Karpas-422 (cell line): Measurements from ENCODE around the gene UGT1A1. TPM values are rescaled to one million over a fixed set of nuclear protein-coding genes. Genes with fewer than 3 reads are reported as not detected.

Experiments used
- DNase-seq: peaks from one replicate; pipeline ENCODE4 v3.0.0-alpha.2; 2015
- H2AFZ ChIP-seq: fragments of 200-600 bp; sonication (generic); 2 replicates; pipeline ENCODE4 v1.6.1; 2014; ENCODE audit warnings: antibody characterized with exemption, low read length, mixed read lengths
- H3K27ac ChIP-seq: fragments of 200-600 bp; sonication (generic); 2 replicates; pipeline ENCODE4 v1.5.1; 2014; ENCODE audit warnings: mild to moderate bottlenecking, low read length, moderate library complexity
- H3K27me3 ChIP-seq: fragments of 200-600 bp; sonication (generic); 2 replicates; pipeline ENCODE4 v1.6.1; 2014; ENCODE audit warnings: low read length, mixed read lengths
- H3K36me3 ChIP-seq: fragments of 200-600 bp; sonication (generic); 2 replicates; pipeline ENCODE4 v1.6.1; 2014; ENCODE audit warnings: low read length, mixed read lengths; ENCODE audit not compliant: insufficient read depth
- H3K4me1 ChIP-seq: fragments of 200-600 bp; sonication (generic); 2 replicates; pipeline ENCODE4 v1.6.1; 2014; ENCODE audit warnings: mild to moderate bottlenecking, low read length, mixed read lengths
- H3K4me2 ChIP-seq: fragments of 200-600 bp; sonication (generic); 2 replicates; pipeline ENCODE4 v1.6.1; 2014; ENCODE audit warnings: low read length, low read depth, mild to moderate bottlenecking; ENCODE audit not compliant: poor library complexity, severe bottlenecking
- H3K4me3 ChIP-seq: fragments of 200-600 bp; sonication (generic); 2 replicates; pipeline ENCODE4 v1.5.1; 2014; ENCODE audit warnings: mild to moderate bottlenecking, antibody characterized with exemption, low read length, mixed read lengths
- H3K79me2 ChIP-seq: fragments of 200-600 bp; sonication (generic); 2 replicates; pipeline ENCODE4 v1.6.1; 2014; ENCODE audit warnings: mild to moderate bottlenecking, low read length, mixed read lengths
- H3K9ac ChIP-seq: fragments of 200-600 bp; sonication (generic); 2 replicates; pipeline ENCODE4 v1.6.0; 2014; ENCODE audit warnings: low read length
- H3K9me2 ChIP-seq: fragments of 200-600 bp; sonication (generic), shearing (Covaris generic); replicated peaks from 2 replicates; pipeline ENCODE4 v1.6.0; 2014; ENCODE audit warnings: mild to moderate bottlenecking, low read length, moderate library complexity; ENCODE audit not compliant: insufficient read depth
- H3K9me3 ChIP-seq: fragments of 300-700, 200-600 bp; sonication (generic); 2 replicates; pipeline ENCODE4 v1.6.1; 2014; ENCODE audit warnings: low read length, mixed read lengths
- H4K20me1 ChIP-seq: fragments of 200-600 bp; sonication (generic); 2 replicates; pipeline ENCODE4 v1.6.1; 2014; ENCODE audit warnings: mild to moderate bottlenecking, antibody characterized with exemption, low read length, low read depth; ENCODE audit not compliant: insufficient read depth
- total RNA-seq: library from RNA; depleted of rRNA; stranded (reverse); fragments of >200 nt; shearing (Covaris generic); gene quantifications from 2 replicates; pipeline ENCODE4 v1.2.3, GENCODE V29; 2014; ENCODE audit warnings: low replicate concordance

UGT1A1 gene
- total RNA-seq, 1 experiment from 2014 or later = not detected

GRCh38 chr2:233795735-233796171 lies 35.7 kb downstream of the UGT1A1 start:
- DNase-seq = no peak

GRCh38 chr2:233796254-233796653 lies 36.2 kb downstream of the UGT1A1 start:
- no peak overlapping the region for H3K4me2 ChIP-seq
- no peaks in the 10 kb centered on the region for H4K20me1 ChIP-seq
- no peaks in the 10 kb centered on the region for H3K9me2 ChIP-seq
- H3K36me3 ChIP-seq = no peaks in the 10 kb centered on the region
- H3K79me2 ChIP-seq = no peaks in the 10 kb centered on the region
- no peaks in the 10 kb centered on the region for H3K9me3 ChIP-seq
- no peak for DNase-seq
- H3K27me3 ChIP-seq = no peaks in the 10 kb centered on the region
- no peak overlapping the region for H2AFZ ChIP-seq
- H3K4me1 ChIP-seq = peaks cover 11% of the 10 kb centered on the region
- H3K4me3 ChIP-seq = no peak overlapping the region
- no peak overlapping the region for H3K9ac ChIP-seq
- H3K27ac ChIP-seq = no peak overlapping the region

More at GRCh38 chr2:233795735-233796171, 35.7 kb downstream of the UGT1A1 start:
- Histone ChIP-seq H3K27me3 (no peaks in the 10 kb centered on the region), H3K9ac (no peak overlapping the region), H3K4me3 (no peak overlapping the region), H3K27ac (no peak overlapping the region), H3K36me3 (no peaks in the 10 kb centered on the region), H3K4me2 (no peak overlapping the region), H4K20me1 (no peaks in the 10 kb centered on the region), H3K4me1 (peaks cover 6% of the 10 kb centered on the region), H2AFZ (no peak overlapping the region), H3K9me2 (no peaks in the 10 kb centered on the region), H3K79me2 (no peaks in the 10 kb centered on the region), H3K9me3 (no peaks in the 10 kb centered on the region)

- Histone ChIP-seq H2AFZ (no peak overlapping the region), H3K4me3 (no peak overlapping the region), H3K9ac (no peak overlapping the region), H3K9me2 (no peaks in the 10 kb centered on the region), H3K79me2 (no peaks in the 10 kb centered on the region), H3K9me3 (no peaks in the 10 kb centered on the region), H4K20me1 (no peaks in the 10 kb centered on the region), H3K4me2 (no peak overlapping the region), H3K27me3 (no peaks in the 10 kb centered on the region), H3K4me1 (peaks cover 26% of the 10 kb centered on the region), H3K36me3 (no peaks in the 10 kb centered on the region), H3K27ac (no peak overlapping the region)
- no peak for DNase-seq
These were observed 38.4 kb downstream of the UGT1A1 start for GRCh38 chr2:233798335-233799086.

- H3K4me2 ChIP-seq = no peak overlapping the region
- H3K4me3 ChIP-seq = no peak overlapping the region
- DNase-seq = no peak
- no peaks in the 10 kb centered on the region for H3K9me3 ChIP-seq
- no peaks in the 10 kb centered on the region for H3K27me3 ChIP-seq
- no peak overlapping the region for H3K9ac ChIP-seq
- no peaks in the 10 kb centered on the region for H3K9me2 ChIP-seq
- H3K79me2 ChIP-seq = no peaks in the 10 kb centered on the region
- no peak overlapping the region for H3K27ac ChIP-seq
- no peaks in the 10 kb centered on the region for H4K20me1 ChIP-seq
- no peak overlapping the region for H2AFZ ChIP-seq
- no peaks in the 10 kb centered on the region for H3K36me3 ChIP-seq
- peaks cover 26% of the 10 kb centered on the region for H3K4me1 ChIP-seq
These were observed 39.1 kb downstream of the UGT1A1 start for GRCh38 chr2:233799087-233799665.

GRCh38 chr2:233799716-233800115 lies 39.6 kb downstream of the UGT1A1 start:
- Histone ChIP-seq H3K4me1 (peaks cover 26% of the 10 kb centered on the region), H3K4me2 (no peak overlapping the region), H3K27me3 (no peaks in the 10 kb centered on the region), H3K4me3 (no peak overlapping the region), H3K9me3 (no peaks in the 10 kb centered on the region), H3K27ac (no peak overlapping the region), H3K9ac (no peak overlapping the region), H3K36me3 (no peaks in the 10 kb centered on the region), H3K79me2 (no peaks in the 10 kb centered on the region), H2AFZ (no peak overlapping the region), H3K9me2 (no peaks in the 10 kb centered on the region), H4K20me1 (no peaks in the 10 kb centered on the region)
- DNase-seq = no peak

- H3K4me3 ChIP-seq = no peak overlapping the region
- no peaks in the 10 kb centered on the region for H3K9me3 ChIP-seq
- no peak overlapping the region for H3K9ac ChIP-seq
- no peaks in the 10 kb centered on the region for H3K36me3 ChIP-seq
- H2AFZ ChIP-seq = no peak overlapping the region
- no peaks in the 10 kb centered on the region for H3K9me2 ChIP-seq
- no peaks in the 10 kb centered on the region for H3K27me3 ChIP-seq
- no peak overlapping the region for H3K4me2 ChIP-seq
- no peaks in the 10 kb centered on the region for H3K79me2 ChIP-seq
- H4K20me1 ChIP-seq = no peaks in the 10 kb centered on the region
- H3K27ac ChIP-seq = no peak overlapping the region
- peaks cover 31% of the 10 kb centered on the region for H3K4me1 ChIP-seq
- no peak for DNase-seq
These were observed 40.1 kb downstream of the UGT1A1 start for GRCh38 chr2:233800208-233800607.

GRCh38 chr2:233801357-233802131 lies 41.5 kb downstream of the UGT1A1 start:
- Histone ChIP-seq H3K27me3 (no peaks in the 10 kb centered on the region), H3K4me3 (peak overlapping the region; percentile 5; the same call in 1 of the 2 replicates), H3K9me3 (no peaks in the 10 kb centered on the region), H3K36me3 (no peaks in the 10 kb centered on the region), H3K4me2 (peak overlapping the region; percentile 56), H3K27ac (no peak overlapping the region), H2AFZ (no peak overlapping the region), H3K9ac (peak overlapping the region; percentile 32), H3K9me2 (no peaks in the 10 kb centered on the region), H3K79me2 (no peaks in the 10 kb centered on the region), H3K4me1 (peaks cover 43% of the 10 kb centered on the region), H4K20me1 (no peaks in the 10 kb centered on the region)
- peak; percentile 83 for DNase-seq
